OCI-LY1 (cell line): ENCODE data around the gene EFHC1.
A peak's percentile ranks its signal among the peaks of the same experiment; 100 is the strongest.

Experiments used
- EZH2 ChIP-seq: fragments of 200-600 bp; sonication (generic), shearing (Covaris generic); IDR thresholded peaks from 2 replicates; pipeline ENCODE4 v1.8.0; 2017; ENCODE audit warnings: borderline replicate concordance, mixed run types, mild to moderate bottlenecking, antibody characterized with exemption, low read length, moderate library complexity, mixed read lengths
- TF ChIP-seq, protein P1 (sequence below): fragments of 200-600 bp; sonication (generic), shearing (Covaris generic); IDR thresholded peaks from 2 replicates; pipeline ENCODE4 v1.5.1; 2017; ENCODE audit warnings: mild to moderate bottlenecking, antibody characterized with exemption, low read length, moderate library complexity, mixed read lengths

DNA sequence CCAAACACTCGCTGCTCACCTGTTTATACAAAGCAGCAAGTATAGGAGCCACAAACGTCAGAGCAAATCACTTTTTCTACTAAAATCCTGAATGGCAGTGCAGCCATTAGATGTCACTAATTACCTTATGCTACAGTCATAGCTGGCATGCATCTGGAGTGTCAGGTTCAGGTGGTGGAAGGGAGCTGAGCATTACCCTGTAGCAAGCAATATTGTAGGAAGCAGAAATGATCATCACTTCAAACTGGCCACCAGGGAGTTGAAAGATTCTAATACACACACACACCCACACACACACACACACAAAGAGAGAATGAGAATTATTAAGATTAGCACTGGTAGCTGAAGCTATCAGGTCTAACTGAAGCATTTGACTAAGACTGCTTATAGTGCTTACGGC is 75.8 kb downstream of the EFHC1 start:
- TF ChIP-seq, protein P1, sequence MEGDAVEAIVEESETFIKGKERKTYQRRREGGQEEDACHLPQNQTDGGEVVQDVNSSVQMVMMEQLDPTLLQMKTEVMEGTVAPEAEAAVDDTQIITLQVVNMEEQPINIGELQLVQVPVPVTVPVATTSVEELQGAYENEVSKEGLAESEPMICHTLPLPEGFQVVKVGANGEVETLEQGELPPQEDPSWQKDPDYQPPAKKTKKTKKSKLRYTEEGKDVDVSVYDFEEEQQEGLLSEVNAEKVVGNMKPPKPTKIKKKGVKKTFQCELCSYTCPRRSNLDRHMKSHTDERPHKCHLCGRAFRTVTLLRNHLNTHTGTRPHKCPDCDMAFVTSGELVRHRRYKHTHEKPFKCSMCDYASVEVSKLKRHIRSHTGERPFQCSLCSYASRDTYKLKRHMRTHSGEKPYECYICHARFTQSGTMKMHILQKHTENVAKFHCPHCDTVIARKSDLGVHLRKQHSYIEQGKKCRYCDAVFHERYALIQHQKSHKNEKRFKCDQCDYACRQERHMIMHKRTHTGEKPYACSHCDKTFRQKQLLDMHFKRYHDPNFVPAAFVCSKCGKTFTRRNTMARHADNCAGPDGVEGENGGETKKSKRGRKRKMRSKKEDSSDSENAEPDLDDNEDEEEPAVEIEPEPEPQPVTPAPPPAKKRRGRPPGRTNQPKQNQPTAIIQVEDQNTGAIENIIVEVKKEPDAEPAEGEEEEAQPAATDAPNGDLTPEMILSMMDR = peak; percentile 16; the same call in 1 of the 2 replicates
- TF ChIP-seq EZH2 = no peak
